PC-3 (cell line): ENCODE results near the gene PPARD. TPM values are rescaled to one million over a fixed set of nuclear protein-coding genes. Genes with fewer than 3 reads are reported as not detected.

Experiments
- ATAC-seq: fragments of 200-7000 bp; cut with Tn5 transposase; 2 replicates; pipeline ENCODE4 v1.9.1; 2020; ENCODE audit warnings: mild to moderate bottlenecking, moderate library complexity
- BruUV-seq: library from RNA; stranded (reverse); fragments of 400-500 nt; replicated peaks from 2 replicates; lab custom pipeline; 2021; lab: Mats Ljungman, UMichigan
- CTCF ChIA-PET: fragments of 300-600 bp; sonication (Branson Sonifier 250); formaldehyde crosslinking; loops from one replicate; lab custom pipeline; 2022; ENCODE audit warnings: antibody characterized with exemption; lab: Charles Lee
- POLR2A ChIA-PET: fragments of 300-600 bp; sonication (Branson Sonifier 250); formaldehyde crosslinking; loops from one replicate; lab custom pipeline; 2022; ENCODE audit warnings: antibody characterized with exemption; ENCODE audit not compliant: unreplicated experiment; lab: Charles Lee
- DNase-seq: peaks from one replicate; pipeline ENCODE4 v3.0.0-alpha.2; 2015
- H2AFZ ChIP-seq: fragments of 300-600 bp; sonication (generic); 2 replicates; pipeline ENCODE4 v1.6.0; 2016; ENCODE audit warnings: antibody characterized with exemption, low read length
- H3F3A ChIP-seq: fragments of 300-600 bp; sonication (generic); one replicate; pipeline ENCODE4 v1.6.0; 2017; ENCODE audit warnings: antibody characterized with exemption, low read length, control low read depth, mild to moderate bottlenecking; ENCODE audit not compliant: unreplicated experiment
- H3K27ac ChIP-seq: fragments of 300-600 bp; sonication (generic); 2 replicates; pipeline ENCODE4 v1.5.1; 2016; ENCODE audit warnings: mild to moderate bottlenecking, low read length
- H3K27me3 ChIP-seq: fragments of 300-600 bp; sonication (generic); 2 replicates; pipeline ENCODE4 v1.6.1; 2016; ENCODE audit warnings: low read length, mixed read lengths
- H3K36me3 ChIP-seq: fragments of 300-600 bp; sonication (generic); 2 replicates; pipeline ENCODE4 v1.6.1; 2016; ENCODE audit warnings: low read depth, mixed run types, low read length, mixed read lengths
- H3K4me1 ChIP-seq: fragments of 300-600 bp; sonication (generic); 2 replicates; pipeline ENCODE4 v1.5.1; 2016; ENCODE audit warnings: low read length; ENCODE audit not compliant: insufficient read depth
- H3K4me2 ChIP-seq: fragments of 300-600 bp; sonication (generic); 2 replicates; pipeline ENCODE4 v1.6.0; 2016; ENCODE audit warnings: low read length
- H3K4me3 ChIP-seq: fragments of 300-600 bp; sonication (generic); 2 replicates; pipeline ENCODE4 v1.5.1; 2016; ENCODE audit warnings: mild to moderate bottlenecking, low read length, mixed read lengths
- H3K79me2 ChIP-seq: fragments of 300-600 bp; sonication (generic); 2 replicates; pipeline ENCODE4 v1.6.1; 2017; ENCODE audit warnings: low read length, mixed read lengths
- H3K9ac ChIP-seq: fragments of 300-600 bp; sonication (generic); 2 replicates; pipeline ENCODE4 v1.6.0; 2016; ENCODE audit warnings: mild to moderate bottlenecking, low read length
- H3K9me2 ChIP-seq: fragments of 300-600 bp; sonication (generic); replicated peaks from 2 replicates; pipeline ENCODE4 v1.6.1; 2016; ENCODE audit warnings: mixed run types, low read length, mixed read lengths
- H3K9me3 ChIP-seq: fragments of 300-600 bp; sonication (generic); 2 replicates; pipeline ENCODE4 v1.6.1; 2016; ENCODE audit warnings: low read length, mixed read lengths
- H4K20me1 ChIP-seq: fragments of 300-600 bp; sonication (generic); 2 replicates; pipeline ENCODE4 v1.6.1; 2016; ENCODE audit warnings: low read length, mixed read lengths
- EZH2 ChIP-seq: fragments of 300-600 bp; sonication (generic); IDR thresholded peaks from one replicate; pipeline ENCODE4 v1.6.1; 2017; ENCODE audit warnings: antibody characterized with exemption, mild to moderate bottlenecking, low read length; ENCODE audit not compliant: unreplicated experiment
- EZH2phosphoT487 ChIP-seq: fragments of 300-600 bp; sonication (generic); IDR thresholded peaks from 2 replicates; pipeline ENCODE4 v1.6.1; 2018; ENCODE audit warnings: mild to moderate bottlenecking, antibody characterized with exemption, low read length, borderline replicate concordance
- intact Hi-C: fragments of 100-400 bp; cut with micrococcal nuclease; formaldehyde crosslinking; loops from 2 replicates; pipeline ENCODE4 v1.9.0; 2023
- total RNA-seq: library from RNA; depleted of rRNA; stranded (reverse); fragments of >200 nt; gene quantifications from 2 replicates; pipeline ENCODE4 v1.2.3, GENCODE V29; 2014
- TF ChIP-seq, protein P1 (sequence below): fragments of 300-600 bp; sonication (generic); conservative IDR thresholded peaks from 2 replicates; pipeline ENCODE4 v1.5.1; 2017; ENCODE audit warnings: antibody characterized with exemption, low read depth, mild to moderate bottlenecking, low read length

The PPARD gene
- total RNA-seq, 1 experiment from 2014 or later = 24.5 TPM

DNA sequence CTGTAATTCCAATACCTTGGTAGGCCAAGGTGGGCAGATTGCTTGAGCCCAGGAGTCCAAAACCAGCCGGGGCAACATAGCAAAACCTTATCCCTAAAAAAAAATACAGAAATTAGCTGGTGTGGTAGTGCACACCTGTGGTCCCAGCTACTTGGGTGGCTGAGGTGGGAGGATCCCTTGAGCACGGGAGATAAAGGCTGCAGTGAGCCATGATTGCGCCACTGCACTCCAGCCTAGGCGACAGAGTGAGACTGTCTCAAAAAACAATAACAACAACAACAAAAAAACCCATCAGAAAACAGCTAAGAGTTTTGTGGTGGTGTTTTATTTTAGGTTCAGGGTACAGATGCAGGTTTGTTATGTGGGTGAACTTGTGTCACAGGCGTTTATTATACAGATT is 66.9 kb downstream of the PPARD start:
- Histone ChIP-seq H3K4me2 (no peak overlapping the region), H3K9ac (no peak overlapping the region), H2AFZ (no peak overlapping the region), H3K79me2 (peaks cover 8% of the 10 kb centered on the region), H4K20me1 (no peaks in the 10 kb centered on the region), H3K9me3 (no peaks in the 10 kb centered on the region), H3K9me2 (no peaks in the 10 kb centered on the region), H3K36me3 (peaks cover 10% of the 10 kb centered on the region; the same call in 1 of the 2 replicates), H3F3A (no peaks in the 10 kb centered on the region), H3K4me3 (no peak overlapping the region), H3K27ac (no peak overlapping the region), H3K27me3 (no peaks in the 10 kb centered on the region), H3K4me1 (peaks cover 5% of the 10 kb centered on the region)
- no peak for ATAC-seq
- BruUV-seq = no TSS peak
- intact Hi-C loops = no loop called here
- TF ChIP-seq, protein P1, sequence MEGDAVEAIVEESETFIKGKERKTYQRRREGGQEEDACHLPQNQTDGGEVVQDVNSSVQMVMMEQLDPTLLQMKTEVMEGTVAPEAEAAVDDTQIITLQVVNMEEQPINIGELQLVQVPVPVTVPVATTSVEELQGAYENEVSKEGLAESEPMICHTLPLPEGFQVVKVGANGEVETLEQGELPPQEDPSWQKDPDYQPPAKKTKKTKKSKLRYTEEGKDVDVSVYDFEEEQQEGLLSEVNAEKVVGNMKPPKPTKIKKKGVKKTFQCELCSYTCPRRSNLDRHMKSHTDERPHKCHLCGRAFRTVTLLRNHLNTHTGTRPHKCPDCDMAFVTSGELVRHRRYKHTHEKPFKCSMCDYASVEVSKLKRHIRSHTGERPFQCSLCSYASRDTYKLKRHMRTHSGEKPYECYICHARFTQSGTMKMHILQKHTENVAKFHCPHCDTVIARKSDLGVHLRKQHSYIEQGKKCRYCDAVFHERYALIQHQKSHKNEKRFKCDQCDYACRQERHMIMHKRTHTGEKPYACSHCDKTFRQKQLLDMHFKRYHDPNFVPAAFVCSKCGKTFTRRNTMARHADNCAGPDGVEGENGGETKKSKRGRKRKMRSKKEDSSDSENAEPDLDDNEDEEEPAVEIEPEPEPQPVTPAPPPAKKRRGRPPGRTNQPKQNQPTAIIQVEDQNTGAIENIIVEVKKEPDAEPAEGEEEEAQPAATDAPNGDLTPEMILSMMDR = no peak
- TF ChIP-seq EZH2phosphoT487 = no peak
- TF ChIP-seq EZH2 = no peak
- CTCF ChIA-PET = no interaction called here
- POLR2A ChIA-PET = no interaction called here
- no peak for DNase-seq

GRCh38 chr6:35410131-35410530 is 67.8 kb downstream of the PPARD start:
- H3F3A ChIP-seq = no peaks in the 10 kb centered on the region
- no peaks in the 10 kb centered on the region for H3K9me2 ChIP-seq
- no peak overlapping the region for H2AFZ ChIP-seq
- no peak overlapping the region for H3K4me3 ChIP-seq
- ChIA-PET POLR2A (no interaction called here), CTCF (no interaction called here)
- no peak for TF ChIP-seq EZH2phosphoT487
- TF ChIP-seq, protein P1 = no peak
- TF ChIP-seq EZH2 = no peak
- no TSS peak for BruUV-seq
- no peak for ATAC-seq
- DNase-seq = no peak
- no peak overlapping the region for H3K27ac ChIP-seq
- H3K9ac ChIP-seq = no peak overlapping the region
- H3K9me3 ChIP-seq = no peaks in the 10 kb centered on the region
- no peaks in the 10 kb centered on the region for H3K27me3 ChIP-seq
- no peak overlapping the region for H3K4me2 ChIP-seq
- peaks cover 10% of the 10 kb centered on the region; the same call in 1 of the 2 replicates for H3K36me3 ChIP-seq
- H4K20me1 ChIP-seq = no peaks in the 10 kb centered on the region
- 0 out of 2 replicates have a peak, but pooled peaks cover 3% of the 10 kb centered on the region for H3K79me2 ChIP-seq
- intact Hi-C loops = no loop called here
- peaks cover 14% of the 10 kb centered on the region for H3K4me1 ChIP-seq

DNA sequence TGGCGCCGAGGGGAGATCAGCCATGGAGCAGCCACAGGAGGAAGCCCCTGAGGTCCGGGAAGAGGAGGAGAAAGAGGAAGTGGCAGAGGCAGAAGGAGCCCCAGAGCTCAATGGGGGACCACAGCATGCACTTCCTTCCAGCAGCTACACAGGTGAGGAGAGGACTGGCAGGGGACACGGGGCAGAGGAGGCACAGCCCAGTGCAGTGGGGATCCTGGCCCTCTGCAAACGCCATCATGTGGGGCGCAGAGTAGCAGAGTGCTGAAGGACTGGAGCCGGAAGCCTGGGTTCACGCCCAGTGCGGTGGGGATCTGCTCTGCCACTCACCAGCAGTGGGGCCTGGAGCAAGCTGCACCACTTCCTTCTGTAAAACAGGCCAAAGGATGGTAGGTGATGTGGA is 68.7 kb downstream of the PPARD start:
- Histone ChIP-seq H3K9me2 (no peaks in the 10 kb centered on the region), H3K27me3 (no peaks in the 10 kb centered on the region), H3K9me3 (no peaks in the 10 kb centered on the region), H2AFZ (no peak overlapping the region), H3K4me3 (no peak overlapping the region), H3K36me3 (peaks cover 10% of the 10 kb centered on the region; the same call in 1 of the 2 replicates), H3K79me2 (0 out of 2 replicates have a peak, but pooled peaks cover 3% of the 10 kb centered on the region), H3K27ac (no peak overlapping the region), H4K20me1 (no peaks in the 10 kb centered on the region), H3K4me2 (no peak overlapping the region), H3K9ac (no peak overlapping the region), H3K4me1 (peaks cover 19% of the 10 kb centered on the region), H3F3A (no peaks in the 10 kb centered on the region)
- intact Hi-C loops = no loop called here
- TF ChIP-seq EZH2 (no peak), EZH2phosphoT487 (no peak)
- TF ChIP-seq, protein P1 = no peak
- no TSS peak for BruUV-seq
- DNase-seq = no peak
- CTCF ChIA-PET = interaction anchor here (0.7 kb wide), 1 partner anchor 15 kb away, joined by 3 read pairs; no protein-coding TSS in a partner anchor
- POLR2A ChIA-PET = no interaction called here
- no peak for ATAC-seq
